RWPE1 (cell line): ENCODE data around the gene BRD4.

Experiments
- CTCF ChIA-PET: fragments of 350-600 bp; sonication (Branson Sonifier 250); formaldehyde crosslinking; extraction: SDS; loops from one replicate; lab custom pipeline; 2021; lab: Yijun Ruan, JAX
- POLR2A ChIA-PET: fragments of 400-600 bp; formaldehyde crosslinking; extraction: SDS; loops from one replicate; lab custom pipeline; 2020; ENCODE audit warnings: antibody characterized with exemption; ENCODE audit not compliant: low non-redundant PET; lab: Yijun Ruan, JAX
- DNase-seq: peaks from one replicate; pipeline ENCODE4 v3.0.0; 2012; ENCODE audit warnings: low spot score
- H3K27ac ChIP-seq: fragments of 450-650 bp; 2 replicates; pipeline ENCODE4 v1.5.1; 2017
- TF ChIP-seq, protein P1 (sequence below): fragments of 450-650 bp; conservative IDR thresholded peaks from 2 replicates; pipeline ENCODE4 v1.5.1; 2017; ENCODE audit warnings: low read depth, mild to moderate bottlenecking

BRD4 gene

DNA sequence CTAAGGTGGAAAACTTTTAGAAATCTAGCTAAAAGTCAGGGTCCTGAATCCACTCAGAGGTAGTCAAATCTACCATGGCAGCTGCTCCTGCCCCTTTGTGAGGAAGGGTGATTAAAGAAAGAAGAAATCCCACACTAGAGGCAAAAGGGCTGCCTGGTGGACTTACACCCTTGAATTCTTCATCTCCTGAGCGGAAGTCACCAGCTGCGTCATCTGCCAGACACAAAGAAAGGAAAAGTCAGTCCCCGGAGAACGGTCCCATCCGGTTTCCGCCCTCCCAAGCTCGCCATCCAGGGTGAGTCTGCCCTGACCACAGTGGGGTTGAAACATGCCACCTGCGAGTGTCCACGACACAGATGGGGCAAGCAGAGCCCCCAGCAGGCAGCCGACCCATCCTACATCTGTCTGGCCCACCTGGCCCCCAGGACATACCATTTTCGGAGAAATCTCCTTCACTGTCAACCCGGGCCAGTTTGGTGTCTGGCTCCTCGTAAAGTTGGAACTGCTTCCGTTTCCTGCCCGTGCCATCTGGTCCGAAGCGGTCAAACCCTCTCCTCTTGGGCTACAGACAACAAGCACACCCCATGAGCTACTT is 39.5 kb upstream of the BRD4 start:
- DNase-seq = no peak
- TF ChIP-seq, protein P1, sequence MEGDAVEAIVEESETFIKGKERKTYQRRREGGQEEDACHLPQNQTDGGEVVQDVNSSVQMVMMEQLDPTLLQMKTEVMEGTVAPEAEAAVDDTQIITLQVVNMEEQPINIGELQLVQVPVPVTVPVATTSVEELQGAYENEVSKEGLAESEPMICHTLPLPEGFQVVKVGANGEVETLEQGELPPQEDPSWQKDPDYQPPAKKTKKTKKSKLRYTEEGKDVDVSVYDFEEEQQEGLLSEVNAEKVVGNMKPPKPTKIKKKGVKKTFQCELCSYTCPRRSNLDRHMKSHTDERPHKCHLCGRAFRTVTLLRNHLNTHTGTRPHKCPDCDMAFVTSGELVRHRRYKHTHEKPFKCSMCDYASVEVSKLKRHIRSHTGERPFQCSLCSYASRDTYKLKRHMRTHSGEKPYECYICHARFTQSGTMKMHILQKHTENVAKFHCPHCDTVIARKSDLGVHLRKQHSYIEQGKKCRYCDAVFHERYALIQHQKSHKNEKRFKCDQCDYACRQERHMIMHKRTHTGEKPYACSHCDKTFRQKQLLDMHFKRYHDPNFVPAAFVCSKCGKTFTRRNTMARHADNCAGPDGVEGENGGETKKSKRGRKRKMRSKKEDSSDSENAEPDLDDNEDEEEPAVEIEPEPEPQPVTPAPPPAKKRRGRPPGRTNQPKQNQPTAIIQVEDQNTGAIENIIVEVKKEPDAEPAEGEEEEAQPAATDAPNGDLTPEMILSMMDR = no peak
- POLR2A ChIA-PET = no interaction called here
- CTCF ChIA-PET = no interaction called here
- H3K27ac ChIP-seq = no peak overlapping the region

- POLR2A ChIA-PET = no interaction called here
These were observed 38.8 kb upstream of the BRD4 start for GRCh38 chr19:15371119-15371518.

GRCh38 chr19:15369594-15369891 is 37.2 kb upstream of the BRD4 start:
- no peak for DNase-seq
- ChIA-PET CTCF (no interaction called here), POLR2A (no interaction called here)
- TF ChIP-seq, protein P1 = no peak
- peak overlapping the region; percentile 1; the same call in 1 of the 2 replicates for H3K27ac ChIP-seq

More at GRCh38 chr19:15371119-15371518, 38.8 kb upstream of the BRD4 start:
- DNase-seq = no peak
- TF ChIP-seq, protein P1 = no peak
- no peak overlapping the region; the same call in 1 of the 2 replicates for H3K27ac ChIP-seq
- CTCF ChIA-PET = interaction anchor here (0.6 kb wide), 1 partner anchor 24 kb away, joined by 6 read pairs; no protein-coding TSS in a partner anchor

GRCh38 chr19:15368798-15369593 is 36.7 kb upstream of the BRD4 start:
- ChIA-PET POLR2A (interaction anchor here (0.6 kb wide), 1 partner anchor 946 kb away, joined by 3 read pairs; no protein-coding TSS in a partner anchor), CTCF (interaction anchor here (1.1 kb wide), 1 partner anchor 173 kb away, joined by 4 read pairs; no protein-coding TSS in a partner anchor)

GRCh38 chr19:15368051-15368632 is 35.8 kb upstream of the BRD4 start:
- TF ChIP-seq, protein P1 = no peak
- CTCF ChIA-PET = interaction anchor here (1.1 kb wide), 1 partner anchor 172 kb away, joined by 4 read pairs; no protein-coding TSS in a partner anchor
- DNase-seq = no peak
- H3K27ac ChIP-seq = peak overlapping the region; percentile 2; the same call in 1 of the 2 replicates
- POLR2A ChIA-PET = interaction anchor here (0.6 kb wide), 1 partner anchor 945 kb away, joined by 3 read pairs; no protein-coding TSS in a partner anchor

More at GRCh38 chr19:15368798-15369593, 36.7 kb upstream of the BRD4 start:
- no peak overlapping the region for H3K27ac ChIP-seq
- no peak for DNase-seq
- TF ChIP-seq, protein P1 = no peak

GRCh38 chr19:15367439-15367838 is 35.1 kb upstream of the BRD4 start:
- ChIA-PET CTCF (interaction anchor here (0.5 kb wide), 1 partner anchor 10 kb away, joined by 3 read pairs; no protein-coding TSS in a partner anchor), POLR2A (interaction anchor here (0.6 kb wide), 1 partner anchor 17 kb away, joined by 3 read pairs; no protein-coding TSS in a partner anchor)
- DNase-seq = no peak
- peak overlapping the region; percentile 8; the same call in 1 of the 2 replicates for H3K27ac ChIP-seq
- TF ChIP-seq, protein P1 = no peak
